ENCODE measurements around the gene PDZD4. TPM values are rescaled to one million over a fixed set of nuclear protein-coding genes. Genes with fewer than 3 reads are reported as not detected.

Gene PDZD4
- total and polyA plus RNA-seq, 2 experiments from 2014 or later, result 30.5 to 230 TPM

- H3K27ac Mint-ChIP-seq, result no peak overlapping the region
- H3K4me1 Mint-ChIP-seq, result peaks cover 7% of the 10 kb centered on the region; the same call in 2 of the 3 replicates
- Histone ChIP-seq H3K79me2 (replicated peaks; ENCODE audit: insufficient read depth) (no peaks in the 10 kb centered on the region), H3K36me3 (ENCODE audit: insufficient read depth) (no peaks in the 10 kb centered on the region), H3K4me2 (no peak overlapping the region), H3K27ac (ENCODE audit: low read depth) (no peak overlapping the region), H3K9me2 (ENCODE audit: insufficient read depth) (no peaks in the 10 kb centered on the region), H4K20me1 (replicated peaks; ENCODE audit: insufficient read depth) (no peaks in the 10 kb centered on the region), H3K27me3 (ENCODE audit: insufficient read depth) (no peaks in the 10 kb centered on the region), H2AFZ (no peak overlapping the region), H3F3A (replicated peaks; ENCODE audit: low read depth) (no peaks in the 10 kb centered on the region), H3K4me3 (no peak overlapping the region), H3K4me1 (ENCODE audit: insufficient read depth) (no peaks in the 10 kb centered on the region)
- H3K36me3 Mint-ChIP-seq (ENCODE audit: low read depth), result peaks cover 3% of the 10 kb centered on the region; the same call in 1 of the 3 replicates
- H3K27me3 Mint-ChIP-seq (ENCODE audit: insufficient read depth, low read depth, poor library complexity), result peaks cover 7% of the 10 kb centered on the region
- TF ChIP-seq ZNF114 (CRISPR knock-in tag; IDR thresholded peaks at IDR 0.05), result no peak
- no peak for TF ChIP-seq CTCF (conservative IDR thresholded peaks at IDR 0.05; ENCODE audit: low read depth in 2 of 2)
- no peak for TF ChIP-seq POLR2AphosphoS5 (IDR thresholded peaks at IDR 0.05; ENCODE audit: low read depth)
- no peak for TF ChIP-seq CREB1 (CRISPR knock-in tag; IDR thresholded peaks at IDR 0.05; ENCODE audit: low read depth)
- H3K9me3 Mint-ChIP-seq, result no peaks in the 10 kb centered on the region
- H3K4me3 Mint-ChIP-seq, result no peak overlapping the region
- ATAC-seq (no peak), DNase-seq (ENCODE audit: low spot score) (no peak)
Observed at GRCh38 chrX:153784325-153784967, 45.9 kb downstream of the PDZD4 start.

GRCh38 chrX:153783378-153784013, 46.8 kb downstream of the PDZD4 start:
- H3F3A ChIP-seq (replicated peaks; ENCODE audit: low read depth), result no peaks in the 10 kb centered on the region
- H3K79me2 ChIP-seq (replicated peaks; ENCODE audit: insufficient read depth), result no peaks in the 10 kb centered on the region
- Mint-ChIP-seq H3K36me3 (ENCODE audit: low read depth) (peaks cover 3% of the 10 kb centered on the region; the same call in 1 of the 3 replicates), H3K4me3 (no peak overlapping the region), H3K4me1 (peaks cover 7% of the 10 kb centered on the region; the same call in 2 of the 3 replicates), H3K27ac (no peak overlapping the region), H3K9me3 (no peaks in the 10 kb centered on the region), H3K27me3 (ENCODE audit: insufficient read depth, low read depth, poor library complexity) (peaks cover 7% of the 10 kb centered on the region)
- H4K20me1 ChIP-seq (replicated peaks; ENCODE audit: insufficient read depth), result no peaks in the 10 kb centered on the region
- H3K9me2 ChIP-seq (ENCODE audit: insufficient read depth), result no peaks in the 10 kb centered on the region
- H3K27ac ChIP-seq (ENCODE audit: low read depth), result no peak overlapping the region
- ATAC-seq (no peak), DNase-seq (ENCODE audit: low spot score) (no peak)
- H3K36me3 ChIP-seq (ENCODE audit: insufficient read depth), result no peaks in the 10 kb centered on the region
- H3K4me3 ChIP-seq, result no peak overlapping the region
- H3K27me3 ChIP-seq (ENCODE audit: insufficient read depth), result no peaks in the 10 kb centered on the region
- H3K4me2 ChIP-seq, result no peak overlapping the region
- no peak overlapping the region for H2AFZ ChIP-seq
- H3K4me1 ChIP-seq (ENCODE audit: insufficient read depth), result no peaks in the 10 kb centered on the region
- TF ChIP-seq EZH2phosphoT487 (IDR thresholded peaks at IDR 0.05; ENCODE audit: unreplicated experiment) (no peak), ZNF331 (CRISPR knock-in tag; IDR thresholded peaks at IDR 0.05; ENCODE audit: low read depth) (no peak), STAT1 (IDR thresholded peaks at IDR 0.05; ENCODE audit: unreplicated experiment) (no peak), POLR2AphosphoS5 (IDR thresholded peaks at IDR 0.05; ENCODE audit: low read depth) (no peak), CTCF (conservative IDR thresholded peaks at IDR 0.05; ENCODE audit: low read depth in 2 of 2) (no peak), NANOG (IDR thresholded peaks at IDR 0.05; ENCODE audit: borderline replicate concordance) (no peak), JUNB (IDR thresholded peaks at IDR 0.05; ENCODE audit: unreplicated experiment) (no peak), ETS1 (IDR thresholded peaks at IDR 0.05) (no peak)

All from GM23338 (cell line).